Heart left ventricle (tissue), 11 donors: Measurements from ENCODE around the gene MIP. TPM values are rescaled to one million over a fixed set of nuclear protein-coding genes. Genes with fewer than 3 reads are reported as not detected.

Source experiments
- polyA plus RNA-seq, 2 donors: library from polyadenylated mRNA; stranded (reverse); fragments of 200-250 nt; gene quantifications; one replicate each; pipeline ENCODE4 v1.2.3, GENCODE V29; 2013
- total RNA-seq, 9 donors: library from RNA; depleted of rRNA in 2 of 9; stranded (reverse); fragments of >200 nt in 2 of 9; fragmentation: NEBNext Ultra II Directional in 3 of 9; extraction: Animal tissue kit (Norgen Biotek cat#: 25700) in 3 of 9; gene quantifications; one replicate each; pipeline versions ENCODE4 v1.1.0 to v1.2.4, GENCODE V29; 2016 to 2023
- donor health status: ischemic (EF 13 %, LVEDD 7.1; RV severe dilation, severe dysfunction).
- donor health status: healthy with polysubstance abuse.
- donor health status: DM: no; HTN: yes; CAD: no.
- donor health status: DM: no; HTN: no; CAD: no.
- donor health status: ischemic (EF 25% LVEDD 5.7; RV mildly dilated, moderate dysfunction).
- donor health status: healthy.
- donor health status: DM: yes; HTN: yes; CAD: no.
- donor health status: PGD.
- donor health status: nonischemic (EF 23%, LVEDD 6.1; RV moderate dilation, normal function).

MIP gene
- total and polyA plus RNA-seq, 11 donors: 0.28 to 0.32 TPM; not detected in 9

Other genes with a start within 250 kb of the MIP start
- gene RNF41, start 232.7 kb downstream of the MIP start, total RNA-seq: 10 to 100 TPM; 41.7 to 84.0 (median 53.3) TPM
- gene RNF41, start 232.7 kb downstream of the MIP start, polyA plus RNA-seq: 10 to 100 TPM; 10.6 to 62.4 TPM
- gene NABP2, start 230.3 kb downstream of the MIP start, total RNA-seq: 10 to 100 TPM; 18.0 to 27.4 (median 20.7) TPM
- gene NABP2, start 230.3 kb downstream of the MIP start, polyA plus RNA-seq: 10 to 100 TPM; 14.8 to 30.1 TPM
- gene SLC39A5, start 224.6 kb downstream of the MIP start, total RNA-seq: not detected
- gene SLC39A5, start 224.6 kb downstream of the MIP start, polyA plus RNA-seq: under 1 TPM in 1 of 2 donors, not detected in 1; 0.12 TPM
- gene ANKRD52, start 196.3 kb downstream of the MIP start, total RNA-seq: 10 to 100 TPM; 19.3 to 40.6 (median 28.0) TPM
- gene ANKRD52, start 196.3 kb downstream of the MIP start, polyA plus RNA-seq: 10 to 100 TPM; 12.2 to 36.7 TPM
- gene COQ10A, start 187.7 kb downstream of the MIP start, total RNA-seq: 100 to 1,000 TPM in 7 of 9 donors, 10 to 100 TPM in 2; 45.7 to 250 (median 129) TPM
- gene COQ10A, start 187.7 kb downstream of the MIP start, polyA plus RNA-seq: 100 to 1,000 TPM in 1 of 2 donors, 10 to 100 TPM in 1; 89.2 to 249 TPM
- 100 to 1,000 TPM; 489 to 866 (median 662) TPM for gene CS, start 154.3 kb downstream of the MIP start, total RNA-seq
- 100 to 1,000 TPM; 165 to 291 TPM for gene CS, start 154.3 kb downstream of the MIP start, polyA plus RNA-seq
- gene CNPY2, start 138.7 kb downstream of the MIP start, total RNA-seq: 10 to 100 TPM; 26.8 to 61.0 (median 35.6) TPM
- 10 to 100 TPM; 64.2 to 67.3 TPM for gene CNPY2, start 138.7 kb downstream of the MIP start, polyA plus RNA-seq
- gene PAN2, start 120.7 kb downstream of the MIP start, total RNA-seq: 10 to 100 TPM; 12.3 to 43.8 (median 38.2) TPM
- 10 to 100 TPM; 15.1 to 44.7 TPM for gene PAN2, start 120.7 kb downstream of the MIP start, polyA plus RNA-seq
- gene IL23A, start 115.8 kb downstream of the MIP start, total RNA-seq: under 1 TPM in 1 of 9 donors, not detected in 8; 0.69 TPM
- under 1 TPM in 1 of 2 donors, not detected in 1; 0.29 TPM for gene IL23A, start 115.8 kb downstream of the MIP start, polyA plus RNA-seq
- 100 to 1,000 TPM in 1 of 9 donors, 10 to 100 TPM in 8; 31.4 to 150 (median 37.1) TPM for gene STAT2, start 94.5 kb downstream of the MIP start, total RNA-seq
- 10 to 100 TPM; 23.1 to 26.2 TPM for gene STAT2, start 94.5 kb downstream of the MIP start, polyA plus RNA-seq
- gene APOF, start 91.8 kb downstream of the MIP start, total RNA-seq: not detected
- not detected for gene APOF, start 91.8 kb downstream of the MIP start, polyA plus RNA-seq
- 1 to 10 TPM; 1.1 to 7.3 (median 2.4) TPM for gene TIMELESS, start 5.2 kb downstream of the MIP start, total RNA-seq
- 1 to 10 TPM; 1.5 to 4.1 TPM for gene TIMELESS, start 5.2 kb downstream of the MIP start, polyA plus RNA-seq
- 1 to 10 TPM; 2.2 to 4.7 (median 3.0) TPM for gene SPRYD4, start 13.9 kb upstream of the MIP start, total RNA-seq
- 1 to 10 TPM; 2.1 to 2.9 TPM for gene SPRYD4, start 13.9 kb upstream of the MIP start, polyA plus RNA-seq
- 1 to 10 TPM in 4 of 9 donors, under 1 TPM in 5; 0.28 to 1.5 (median 0.82) TPM for gene GLS2, start 33.5 kb upstream of the MIP start, total RNA-seq
- gene GLS2, start 33.5 kb upstream of the MIP start, polyA plus RNA-seq: under 1 TPM; 0.33 to 0.50 TPM
- 10 to 100 TPM; 15.8 to 37.3 (median 30.1) TPM for gene RBMS2, start 67.2 kb upstream of the MIP start, total RNA-seq
- 10 to 100 TPM in 1 of 2 donors, 1 to 10 TPM in 1; 8.8 to 13.3 TPM for gene RBMS2, start 67.2 kb upstream of the MIP start, polyA plus RNA-seq
- 10 to 100 TPM; 28.0 to 71.5 (median 44.5) TPM for gene BAZ2A, start 175.7 kb upstream of the MIP start, total RNA-seq
- gene BAZ2A, start 175.7 kb upstream of the MIP start, polyA plus RNA-seq: 10 to 100 TPM; 25.2 to 34.1 TPM
- 1,000 to 10,000 TPM; 1,755 to 3,502 (median 2,732) TPM for gene ATP5F1B, start 191.3 kb upstream of the MIP start, total RNA-seq
- gene ATP5F1B, start 191.3 kb upstream of the MIP start, polyA plus RNA-seq: 1,000 to 10,000 TPM; 1,436 to 2,223 TPM
- 100 to 1,000 TPM in 6 of 9 donors, 10 to 100 TPM in 3; 48.0 to 120 (median 103) TPM for gene PTGES3, start 233.6 kb upstream of the MIP start, total RNA-seq
- 100 to 1,000 TPM in 1 of 2 donors, 10 to 100 TPM in 1; 54.6 to 125 TPM for gene PTGES3, start 233.6 kb upstream of the MIP start, polyA plus RNA-seq